Liver (tissue), 3 donors: ENCODE data around the gene CACTIN.

Experiments used
- RXRA ChIP-seq, 2 donors: IDR thresholded peaks; 2 replicates each; pipeline ENCODE4 v1.6.1; 2017 to 2018; ENCODE audit warnings: antibody characterized with exemption in 2 of 2, mild to moderate bottlenecking in 1 of 2
- YY1 ChIP-seq: IDR thresholded peaks from 2 replicates; pipeline ENCODE4 v1.6.1; 2016; ENCODE audit warnings: antibody characterized with exemption, mild to moderate bottlenecking
- TF ChIP-seq, protein P1 (sequence below): fragments of 150-350 bp; IDR thresholded peaks from 2 replicates; pipeline ENCODE4 v1.5.1; 2017; ENCODE audit warnings: improper control_type of control experiment, low read depth, low read length; ENCODE audit not compliant: missing input control
- TF ChIP-seq, protein P2 (sequence below): IDR thresholded peaks from 2 replicates; pipeline ENCODE4 v1.6.1; 2016; ENCODE audit warnings: antibody characterized with exemption
- donor health status: healthy.
- donor health status: healthy.

DNA sequence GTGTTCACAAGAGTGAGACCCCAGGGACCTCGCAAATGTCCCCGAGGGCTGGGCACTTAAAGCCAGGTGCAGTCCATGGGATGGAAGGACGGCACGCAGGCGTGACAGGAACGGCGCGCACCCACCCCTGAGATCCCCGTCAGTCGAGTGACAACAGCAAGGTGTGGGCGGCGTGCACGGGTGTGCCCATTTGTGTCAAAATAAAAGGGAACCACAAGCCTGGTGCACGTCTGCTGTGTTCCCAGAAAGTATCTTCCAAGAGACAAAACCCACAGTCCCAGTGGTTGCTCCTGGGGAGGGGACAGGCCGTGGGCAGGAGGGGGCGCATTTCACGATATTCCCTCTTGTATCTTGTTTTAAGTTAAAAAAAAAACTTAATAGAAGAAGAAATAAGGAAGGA is 15.7 kb upstream of the CACTIN start:
- TF ChIP-seq, protein P1, sequence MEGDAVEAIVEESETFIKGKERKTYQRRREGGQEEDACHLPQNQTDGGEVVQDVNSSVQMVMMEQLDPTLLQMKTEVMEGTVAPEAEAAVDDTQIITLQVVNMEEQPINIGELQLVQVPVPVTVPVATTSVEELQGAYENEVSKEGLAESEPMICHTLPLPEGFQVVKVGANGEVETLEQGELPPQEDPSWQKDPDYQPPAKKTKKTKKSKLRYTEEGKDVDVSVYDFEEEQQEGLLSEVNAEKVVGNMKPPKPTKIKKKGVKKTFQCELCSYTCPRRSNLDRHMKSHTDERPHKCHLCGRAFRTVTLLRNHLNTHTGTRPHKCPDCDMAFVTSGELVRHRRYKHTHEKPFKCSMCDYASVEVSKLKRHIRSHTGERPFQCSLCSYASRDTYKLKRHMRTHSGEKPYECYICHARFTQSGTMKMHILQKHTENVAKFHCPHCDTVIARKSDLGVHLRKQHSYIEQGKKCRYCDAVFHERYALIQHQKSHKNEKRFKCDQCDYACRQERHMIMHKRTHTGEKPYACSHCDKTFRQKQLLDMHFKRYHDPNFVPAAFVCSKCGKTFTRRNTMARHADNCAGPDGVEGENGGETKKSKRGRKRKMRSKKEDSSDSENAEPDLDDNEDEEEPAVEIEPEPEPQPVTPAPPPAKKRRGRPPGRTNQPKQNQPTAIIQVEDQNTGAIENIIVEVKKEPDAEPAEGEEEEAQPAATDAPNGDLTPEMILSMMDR = no peak
- TF ChIP-seq RXRA (IDR thresholded peaks at IDR 0.05) = no peak
- no peak for TF ChIP-seq YY1
- TF ChIP-seq, protein P2, sequence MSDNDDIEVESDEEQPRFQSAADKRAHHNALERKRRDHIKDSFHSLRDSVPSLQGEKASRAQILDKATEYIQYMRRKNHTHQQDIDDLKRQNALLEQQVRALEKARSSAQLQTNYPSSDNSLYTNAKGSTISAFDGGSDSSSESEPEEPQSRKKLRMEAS = no peak
